HPDE6-E6E7 (cell line): ENCODE data around the gene GALNT17.
"Not testable (repeated sequence)": the region's sequence is repeated elsewhere in the genome, so short reads cannot be mapped to it uniquely, and the experiment has no call there.

Experiments used
- DNase-seq: peaks from one replicate; pipeline ENCODE4 v3.0.0; 2011; ENCODE audit warnings: missing footprints; ENCODE audit errors: extremely low spot score

The GALNT17 gene

GRCh38 chr7:71236230-71237105 lies 104.5 kb downstream of the GALNT17 start:
- no peak for DNase-seq

- no peak for DNase-seq
These were observed 106.0 kb downstream of the GALNT17 start for GRCh38 chr7:71237945-71238344.

- DNase-seq, result no peak
These were observed 106.8 kb downstream of the GALNT17 start for GRCh38 chr7:71238581-71239295.

GRCh38 chr7:71239586-71240268 lies 107.8 kb downstream of the GALNT17 start:
- DNase-seq, result no peak

- DNase-seq, result no peak
These were observed 111.9 kb downstream of the GALNT17 start for GRCh38 chr7:71243736-71244410.

GRCh38 chr7:71245038-71245437 lies 113.1 kb downstream of the GALNT17 start:
- no peak for DNase-seq

- DNase-seq, result no peak
These were observed 119.8 kb downstream of the GALNT17 start for GRCh38 chr7:71251706-71252105.

- DNase-seq, result no peak
These were observed 122.8 kb downstream of the GALNT17 start for GRCh38 chr7:71254751-71255150.

- no peak for DNase-seq
These were observed 123.7 kb downstream of the GALNT17 start for GRCh38 chr7:71255537-71256178.

- DNase-seq, result no peak
These were observed 129.1 kb downstream of the GALNT17 start for GRCh38 chr7:71261066-71261465.

- not testable (repeated sequence) for DNase-seq
These were observed 130.9 kb downstream of the GALNT17 start for GRCh38 chr7:71262834-71263233.

GRCh38 chr7:71264005-71264404 lies 132.1 kb downstream of the GALNT17 start:
- DNase-seq, result no peak

- DNase-seq, result no peak
These were observed 135.0 kb downstream of the GALNT17 start for GRCh38 chr7:71266912-71267311.

GRCh38 chr7:71267734-71268469 lies 136.0 kb downstream of the GALNT17 start:
- no peak for DNase-seq

GRCh38 chr7:71270558-71270957 lies 138.6 kb downstream of the GALNT17 start:
- DNase-seq, result no peak

- DNase-seq, result no peak
These were observed 139.3 kb downstream of the GALNT17 start for GRCh38 chr7:71271203-71271602.

GRCh38 chr7:71272509-71273490 lies 140.9 kb downstream of the GALNT17 start:
- DNase-seq, result no peak

- no peak for DNase-seq
These were observed 146.3 kb downstream of the GALNT17 start for GRCh38 chr7:71278257-71278656.

- DNase-seq, result no peak
These were observed 149.3 kb downstream of the GALNT17 start for GRCh38 chr7:71281261-71281660.
